ENCODE results near the gene PAX4.

The PAX4 gene

GRCh38 chr7:127638197-127638596 lies 20.3 kb upstream of the PAX4 start:
- no peak for DNase-seq (ENCODE audit: extremely low read depth, insufficient read length)
- Histone ChIP-seq H3K4me3 (replicated peaks; ENCODE audit: low read depth, low read length) (no peak overlapping the region), H3K36me3 (ENCODE audit: control insufficient read depth, insufficient read depth, low read length) (no peaks in the 10 kb centered on the region), H3K27me3 (replicated peaks; ENCODE audit: control insufficient read depth, insufficient read depth, low read length) (no peaks in the 10 kb centered on the region; the same call in 1 of the 2 replicates)
- no peak for TF ChIP-seq CTCF (IDR thresholded peaks at IDR 0.05; ENCODE audit: insufficient read depth, low read length, poor library complexity, severe bottlenecking)

- H3K4me3 ChIP-seq (replicated peaks; ENCODE audit: low read depth, low read length), result no peak overlapping the region
- no peak for TF ChIP-seq CTCF (IDR thresholded peaks at IDR 0.05; ENCODE audit: insufficient read depth, low read length, poor library complexity, severe bottlenecking)
- no peaks in the 10 kb centered on the region for H3K36me3 ChIP-seq (ENCODE audit: control insufficient read depth, insufficient read depth, low read length)
- no peaks in the 10 kb centered on the region; the same call in 1 of the 2 replicates for H3K27me3 ChIP-seq (replicated peaks; ENCODE audit: control insufficient read depth, insufficient read depth, low read length)
- no peak for DNase-seq (ENCODE audit: extremely low read depth, insufficient read length)
Observed at GRCh38 chr7:127635659-127636285, 17.8 kb upstream of the PAX4 start.

- no peak for DNase-seq (ENCODE audit: extremely low read depth, insufficient read length)
- Histone ChIP-seq H3K4me3 (replicated peaks; ENCODE audit: low read depth, low read length) (no peak overlapping the region), H3K36me3 (ENCODE audit: control insufficient read depth, insufficient read depth, low read length) (no peaks in the 10 kb centered on the region), H3K27me3 (replicated peaks; ENCODE audit: control insufficient read depth, insufficient read depth, low read length) (no peaks in the 10 kb centered on the region)
- no peak for TF ChIP-seq CTCF (IDR thresholded peaks at IDR 0.05; ENCODE audit: insufficient read depth, low read length, poor library complexity, severe bottlenecking)
Observed at GRCh38 chr7:127632276-127632910, 14.5 kb upstream of the PAX4 start.

GRCh38 chr7:127629268-127629854 lies 11.4 kb upstream of the PAX4 start:
- Histone ChIP-seq H3K4me3 (replicated peaks; ENCODE audit: low read depth, low read length) (no peak overlapping the region), H3K36me3 (ENCODE audit: control insufficient read depth, insufficient read depth, low read length) (no peaks in the 10 kb centered on the region), H3K27me3 (replicated peaks; ENCODE audit: control insufficient read depth, insufficient read depth, low read length) (no peaks in the 10 kb centered on the region)
- peak; percentile 77 for TF ChIP-seq CTCF (IDR thresholded peaks at IDR 0.05; ENCODE audit: insufficient read depth, low read length, poor library complexity, severe bottlenecking)
- no peak for DNase-seq (ENCODE audit: extremely low read depth, insufficient read length)

- no peak for DNase-seq (ENCODE audit: extremely low read depth, insufficient read length)
- Histone ChIP-seq H3K36me3 (ENCODE audit: control insufficient read depth, insufficient read depth, low read length) (no peaks in the 10 kb centered on the region), H3K4me3 (replicated peaks; ENCODE audit: low read depth, low read length) (no peak overlapping the region), H3K27me3 (replicated peaks; ENCODE audit: control insufficient read depth, insufficient read depth, low read length) (no peaks in the 10 kb centered on the region)
- peak; percentile 17 for TF ChIP-seq CTCF (IDR thresholded peaks at IDR 0.05; ENCODE audit: insufficient read depth, low read length, poor library complexity, severe bottlenecking)
Observed at GRCh38 chr7:127628445-127628844, 10.5 kb upstream of the PAX4 start.

Data from GM06990 (cell line).